ENCODE measurements around the gene STXBP5. TPM values are rescaled to one million over a fixed set of nuclear protein-coding genes. Genes with fewer than 3 reads are reported as not detected.
"Not testable (repeated sequence)": the region's sequence is repeated elsewhere in the genome, so short reads cannot be mapped to it uniquely, and the experiment has no call there.

STXBP5 gene
- total and polyA plus RNA-seq, 2 of the 13 experiments (the other 11 are each of a cell fraction or from before 2014, with no cell fraction given) = 8.8 to 19.4 TPM

- DNase-seq (ENCODE audit: low spot score) = no peak
- peaks cover 0 to 1% of the 10 kb centered on the region in 2 experiments; a peak in 3 of 5 replicates for H3K36me3 ChIP-seq (replicated peaks in 1 of 2; ENCODE audit: control insufficient read depth in 1 of 2, insufficient read depth in 2 of 2, low read length in 2 of 2)
- 100% methylated on average over 1 of the region's 1 CpG for WGBS (ENCODE audit: low lambda C conversion rate)
- POLR2A ChIA-PET = no interaction called here
- H3K4me3 ChIP-seq (replicated peaks in 1 of 3; ENCODE audit: insufficient read depth in 1 of 3, low read depth in 2 of 3, low read length in 3 of 3) = no peak overlapping the region
- no peak for FAIRE-seq
- no peaks in the 10 kb centered on the region for H3K9me3 ChIP-seq (ENCODE audit: low read length)
- intact Hi-C loops (cut with micrococcal nuclease; ENCODE audit: unreplicated experiment) (no loop called here), in situ Hi-C loops (cut with HindIII; ENCODE audit: extremely low pct_ligation_motif_present, low pct_unique_long_range_greater_than_20kb) (loop anchor here (25.0 kb wide), 1 partner anchor 783 kb away; no protein-coding TSS in a partner anchor)
- BruUV-seq (replicated peaks) = no TSS peak
- no peak overlapping the region for H3K9ac ChIP-seq (ENCODE audit: insufficient read depth, low read depth, low read length)
- H4K20me1 ChIP-seq (ENCODE audit: insufficient read depth, low read length) = no peaks in the 10 kb centered on the region
- H3K27ac ChIP-seq (ENCODE audit: extremely low read length, insufficient read depth, low read length) = no peak overlapping the region
- CTCF ChIA-PET (ENCODE audit: low intra/inter-chr PET ratio, low total read pairs) = no interaction called here
- no peaks in the 10 kb centered on the region for H3K27me3 ChIP-seq (ENCODE audit: control insufficient read depth in 1 of 2, insufficient read depth in 2 of 2, low read length in 2 of 2)
- H3K4me1 ChIP-seq (ENCODE audit: insufficient read depth, low read length) = no peaks in the 10 kb centered on the region
- no peak overlapping the region for H2AFZ ChIP-seq (ENCODE audit: low read length)
- TF ChIP-seq ZMAT5 (CRISPR knock-in tag; IDR thresholded peaks at IDR 0.05; ENCODE audit: borderline replicate concordance, low read depth) (no peak), SIX1 (CRISPR knock-in tag; IDR thresholded peaks at IDR 0.05; ENCODE audit: borderline replicate concordance) (no peak), ONECUT2 (CRISPR knock-in tag; IDR thresholded peaks at IDR 0.05) (no peak), TBX2 (CRISPR knock-in tag; IDR thresholded peaks at IDR 0.05; ENCODE audit: borderline replicate concordance) (no peak), ZNF513 (CRISPR knock-in tag; conservative IDR thresholded peaks at IDR 0.05) (no peak), ATF1 (CRISPR knock-in tag; IDR thresholded peaks at IDR 0.05) (no peak), U2AF2 (IDR thresholded peaks at IDR 0.05; ENCODE audit: low read depth, low read length) (no peak), GZF1 (CRISPR knock-in tag; IDR thresholded peaks at IDR 0.05) (no peak)
- no peak overlapping the region for H3K4me2 ChIP-seq (ENCODE audit: low read depth, low read length)
- no peak for ATAC-seq
- H3K79me2 ChIP-seq (ENCODE audit: insufficient read depth, low read length) = no peaks in the 10 kb centered on the region
These were observed 174.6 kb downstream of the STXBP5 start for GRCh38 chr6:147378819-147379218.

- ATAC-seq, POLR2A ChIA-PET: not testable (repeated sequence)
These were observed 176.6 kb downstream of the STXBP5 start for GRCh38 chr6:147380841-147381240.

More at GRCh38 chr6:147380841-147381240, 176.6 kb downstream of the STXBP5 start:
- intact Hi-C loops (cut with micrococcal nuclease; ENCODE audit: unreplicated experiment); H3K9ac ChIP-seq (ENCODE audit: insufficient read depth, low read depth, low read length); H3K79me2 ChIP-seq (ENCODE audit: insufficient read depth, low read length); DNase-seq (ENCODE audit: low spot score); H3K4me3 ChIP-seq (replicated peaks in 1 of 3; ENCODE audit: insufficient read depth in 1 of 3, low read depth in 2 of 3, low read length in 3 of 3); H3K4me2 ChIP-seq (ENCODE audit: low read depth, low read length); H3K27ac ChIP-seq (ENCODE audit: extremely low read length, insufficient read depth, low read length); H3K27me3 ChIP-seq (ENCODE audit: control insufficient read depth in 1 of 2, insufficient read depth in 2 of 2, low read length in 2 of 2); BruUV-seq (replicated peaks); FAIRE-seq; H3K36me3 ChIP-seq (replicated peaks in 1 of 2; ENCODE audit: control insufficient read depth in 1 of 2, insufficient read depth in 2 of 2, low read length in 2 of 2); CTCF ChIA-PET (ENCODE audit: low intra/inter-chr PET ratio, low total read pairs); H3K4me1 ChIP-seq (ENCODE audit: insufficient read depth, low read length); H2AFZ ChIP-seq (ENCODE audit: low read length); H3K9me3 ChIP-seq (ENCODE audit: low read length); H4K20me1 ChIP-seq (ENCODE audit: insufficient read depth, low read length): not testable (repeated sequence)
- 97% methylated on average over 3 of the region's 3 CpGs for WGBS (ENCODE audit: low lambda C conversion rate)
- in situ Hi-C loops (cut with HindIII; ENCODE audit: extremely low pct_ligation_motif_present, low pct_unique_long_range_greater_than_20kb) = loop anchor here (25.0 kb wide), 1 partner anchor 781 kb away; no protein-coding TSS in a partner anchor
